Parathyroid adenoma (tissue), 2 donors: ENCODE measurements around the gene INPP4A.
"Not testable (repeated sequence)": the region's sequence is repeated elsewhere in the genome, so short reads cannot be mapped to it uniquely, and the experiment has no call there.

Experiments
- H2AFZ ChIP-seq: fragments of 300-600 bp; sonication (generic); one replicate; pipeline ENCODE4 v1.7.0; 2017; ENCODE audit warnings: antibody characterized with exemption, mild to moderate bottlenecking
- H3K27ac ChIP-seq: fragments of 300-600 bp; sonication (generic); one replicate; pipeline ENCODE4 v1.7.0; 2017
- H3K27me3 ChIP-seq: fragments of 300-600 bp; sonication (generic); one replicate; pipeline ENCODE4 v1.7.0; 2017; ENCODE audit warnings: low read length; ENCODE audit not compliant: control insufficient read depth, insufficient read depth
- H3K36me3 ChIP-seq: fragments of 300-600 bp; sonication (generic); one replicate; pipeline ENCODE4 v1.7.0; 2017; ENCODE audit warnings: low read length; ENCODE audit not compliant: control insufficient read depth, insufficient read depth
- H3K4me1 ChIP-seq: fragments of 300-600 bp; sonication (generic); one replicate; pipeline ENCODE4 v1.7.0; 2017; ENCODE audit warnings: control low read depth
- H3K4me2 ChIP-seq: fragments of 300-600 bp; sonication (generic); one replicate; pipeline ENCODE4 v1.7.0; 2017; ENCODE audit warnings: low read length
- H3K4me3 ChIP-seq: fragments of 300-600 bp; sonication (generic); one replicate; pipeline ENCODE4 v1.7.0; 2017; ENCODE audit warnings: low read depth, low read length
- H3K79me2 ChIP-seq: fragments of 300-600 bp; sonication (generic); one replicate; pipeline ENCODE4 v1.7.0; 2017; ENCODE audit warnings: control low read depth
- H3K9ac ChIP-seq: fragments of 300-600 bp; sonication (generic); one replicate; pipeline ENCODE4 v1.7.0; 2017; ENCODE audit warnings: mild to moderate bottlenecking
- H3K9me3 ChIP-seq: fragments of 300-600 bp; sonication (generic); one replicate; pipeline ENCODE4 v1.7.0; 2017; ENCODE audit warnings: low read length; ENCODE audit not compliant: control insufficient read depth
- CTCF ChIP-seq: fragments of 300-600 bp; sonication (generic); IDR thresholded peaks from one replicate; pipeline ENCODE4 v1.7.0; 2017; ENCODE audit warnings: antibody characterized with exemption, mild to moderate bottlenecking
- donor health status: primary hyperparathyroidism.

The INPP4A gene

GRCh38 chr2:98434492-98434891 lies 10.2 kb upstream of the INPP4A start:
- Histone ChIP-seq H2AFZ (no peak overlapping the region), H3K27me3 (no peaks in the 10 kb centered on the region), H3K9me3 (no peaks in the 10 kb centered on the region), H3K9ac (no peak overlapping the region), H3K79me2 (no peaks in the 10 kb centered on the region), H3K36me3 (no peaks in the 10 kb centered on the region), H3K4me3 (no peak overlapping the region), H3K27ac (no peak overlapping the region), H3K4me2 (no peak overlapping the region), H3K4me1 (no peaks in the 10 kb centered on the region)
- TF ChIP-seq CTCF, result no peak

- H3K4me2 ChIP-seq, H3K36me3 ChIP-seq, H3K4me1 ChIP-seq, H2AFZ ChIP-seq, H3K27ac ChIP-seq, H3K27me3 ChIP-seq, H3K9me3 ChIP-seq, H3K4me3 ChIP-seq, H3K79me2 ChIP-seq, H3K9ac ChIP-seq: not testable (repeated sequence)
Measured at GRCh38 chr2:98435670-98436069, 9.0 kb upstream of the INPP4A start.

GRCh38 chr2:98436734-98437133 lies 7.9 kb upstream of the INPP4A start:
- no peak overlapping the region for H3K4me2 ChIP-seq
- no peaks in the 10 kb centered on the region for H3K9me3 ChIP-seq
- no peak overlapping the region for H2AFZ ChIP-seq
- no peak overlapping the region for H3K9ac ChIP-seq
- H3K4me3 ChIP-seq, result no peak overlapping the region
- no peaks in the 10 kb centered on the region for H3K79me2 ChIP-seq
- H3K27ac ChIP-seq, result no peak overlapping the region
- no peaks in the 10 kb centered on the region for H3K4me1 ChIP-seq
- H3K27me3 ChIP-seq, result no peaks in the 10 kb centered on the region
- H3K36me3 ChIP-seq, result no peaks in the 10 kb centered on the region
- no peak for TF ChIP-seq CTCF

- H3K4me3 ChIP-seq, result no peak overlapping the region
- no peak overlapping the region for H3K4me2 ChIP-seq
- no peak overlapping the region for H3K9ac ChIP-seq
- H2AFZ ChIP-seq, result no peak overlapping the region
- no peaks in the 10 kb centered on the region for H3K36me3 ChIP-seq
- no peaks in the 10 kb centered on the region for H3K9me3 ChIP-seq
- H3K27me3 ChIP-seq, result no peaks in the 10 kb centered on the region
- TF ChIP-seq CTCF, result no peak
- no peak overlapping the region for H3K27ac ChIP-seq
- no peaks in the 10 kb centered on the region for H3K79me2 ChIP-seq
- H3K4me1 ChIP-seq, result no peaks in the 10 kb centered on the region
Measured at GRCh38 chr2:98438190-98439133, 6.2 kb upstream of the INPP4A start.

- Histone ChIP-seq H2AFZ (no peak overlapping the region), H3K36me3 (no peaks in the 10 kb centered on the region), H3K4me3 (no peak overlapping the region), H3K9ac (no peak overlapping the region), H3K27me3 (no peaks in the 10 kb centered on the region), H3K9me3 (no peaks in the 10 kb centered on the region), H3K4me2 (no peak overlapping the region), H3K4me1 (peaks cover 6% of the 10 kb centered on the region), H3K79me2 (peaks cover 12% of the 10 kb centered on the region), H3K27ac (no peak overlapping the region)
- no peak for TF ChIP-seq CTCF
Measured at GRCh38 chr2:98441706-98442450, 2.8 kb upstream of the INPP4A start.
